IPS-NIHi11 (cell line): ENCODE data around the gene SHISA6.

Experiments used
- DNase-seq: peaks from one replicate; pipeline ENCODE4 v3.0.0; 2012; ENCODE audit warnings: mixed read lengths, low spot score

Gene SHISA6

GRCh38 chr17:11353601-11354000 is 112.6 kb downstream of the SHISA6 start:
- DNase-seq, result no peak

GRCh38 chr17:11356371-11356770 is 115.4 kb downstream of the SHISA6 start:
- no peak for DNase-seq

- no peak for DNase-seq
Observed at GRCh38 chr17:11363565-11364117, 122.6 kb downstream of the SHISA6 start.

GRCh38 chr17:11366272-11366850 is 125.3 kb downstream of the SHISA6 start:
- no peak for DNase-seq

GRCh38 chr17:11369575-11369974 is 128.6 kb downstream of the SHISA6 start:
- no peak for DNase-seq

- no peak for DNase-seq
Observed at GRCh38 chr17:11372692-11373091, 131.7 kb downstream of the SHISA6 start.

GRCh38 chr17:11378506-11378905 is 137.5 kb downstream of the SHISA6 start:
- DNase-seq, result no peak

- DNase-seq, result no peak
Observed at GRCh38 chr17:11380761-11381160, 139.7 kb downstream of the SHISA6 start.

GRCh38 chr17:11383157-11383556 is 142.1 kb downstream of the SHISA6 start:
- no peak for DNase-seq

- DNase-seq, result no peak
Observed at GRCh38 chr17:11384131-11384530, 143.1 kb downstream of the SHISA6 start.

GRCh38 chr17:11387610-11388009 is 146.6 kb downstream of the SHISA6 start:
- no peak for DNase-seq

GRCh38 chr17:11388054-11388453 is 147.0 kb downstream of the SHISA6 start:
- no peak for DNase-seq

- DNase-seq, result no peak
Observed at GRCh38 chr17:11389583-11389982, 148.6 kb downstream of the SHISA6 start.

- peak; percentile 49 for DNase-seq
Observed at GRCh38 chr17:11391134-11391533, 150.1 kb downstream of the SHISA6 start.

GRCh38 chr17:11404431-11405276 is 163.6 kb downstream of the SHISA6 start:
- no peak for DNase-seq

- DNase-seq, result no peak
Observed at GRCh38 chr17:11406716-11407115, 165.7 kb downstream of the SHISA6 start.

- DNase-seq, result no peak
Observed at GRCh38 chr17:11412654-11413053, 171.6 kb downstream of the SHISA6 start.

- no peak for DNase-seq
Observed at GRCh38 chr17:11418342-11418741, 177.3 kb downstream of the SHISA6 start.

- DNase-seq, result no peak
Observed at GRCh38 chr17:11430751-11431150, 189.7 kb downstream of the SHISA6 start.

GRCh38 chr17:11438673-11439072 is 197.7 kb downstream of the SHISA6 start:
- DNase-seq, result no peak

- no peak for DNase-seq
Observed at GRCh38 chr17:11441004-11441403, 200.0 kb downstream of the SHISA6 start.

- DNase-seq, result no peak
Observed at GRCh38 chr17:11446316-11446715, 205.3 kb downstream of the SHISA6 start.

GRCh38 chr17:11454096-11454495 is 213.1 kb downstream of the SHISA6 start:
- no peak for DNase-seq
